Keratinocyte (primary cell): Measurements from ENCODE around the gene RALGPS2. TPM values are rescaled to one million over a fixed set of nuclear protein-coding genes. Genes with fewer than 3 reads are reported as not detected.
A peak's percentile ranks its signal among the peaks of the same experiment; 100 is the strongest.

Source experiments
- DNase-seq: peaks from one replicate; pipeline ENCODE4 v3.0.0-alpha.2; 2011; ENCODE audit warnings: low read depth, missing footprints, low spot score
- FAIRE-seq: peaks from 2 replicates; lab custom pipeline; 2011; peaks lifted over from hg19 to GRCh38; lab: Jason Lieb, UNC
- H2AFZ ChIP-seq: 2 replicates; pipeline ENCODE4 v1.6.0; 2012; ENCODE audit warnings: low read length, control low read depth, inconsistent platforms; ENCODE audit not compliant: control insufficient read depth
- H3K27ac ChIP-seq: 2 replicates; pipeline ENCODE4 v1.5.1; 2011; ENCODE audit warnings: low read length; ENCODE audit not compliant: control insufficient read depth, insufficient read depth
- H3K27me3 ChIP-seq: 3 replicates; pipeline ENCODE4 v1.6.0; 2011; ENCODE audit warnings: low read length; ENCODE audit not compliant: control insufficient read depth, insufficient read depth; ENCODE audit errors: extremely low read depth
- H3K36me3 ChIP-seq, 2 experiments: 2 replicates in 1 of 2; 3 replicates in 1 of 2; pipeline ENCODE4 v1.5.1; 2011; ENCODE audit warnings: low read length in 2 of 2, mild to moderate bottlenecking in 1 of 2; ENCODE audit not compliant: control insufficient read depth in 2 of 2, insufficient read depth in 2 of 2; ENCODE audit errors: extremely low read depth in 1 of 2
- H3K4me1 ChIP-seq: 3 replicates; pipeline ENCODE4 v1.5.1; 2011; ENCODE audit warnings: low read length; ENCODE audit not compliant: control insufficient read depth, insufficient read depth; ENCODE audit errors: extremely low read depth
- H3K4me2 ChIP-seq: 3 replicates; pipeline ENCODE4 v1.6.0; 2011; ENCODE audit warnings: low read depth, low read length; ENCODE audit not compliant: control insufficient read depth, insufficient read depth; ENCODE audit errors: extremely low read depth
- H3K4me3 ChIP-seq, 3 experiments: fragments of 200-600 bp in 1 of 3; sonication (generic) in 1 of 3; 2 replicates in 2 of 3; 3 replicates in 1 of 3; pipeline ENCODE4 v1.5.1; 2011 to 2016; ENCODE audit warnings: low read length in 3 of 3, mild to moderate bottlenecking in 3 of 3, control low read depth in 2 of 3, inconsistent platforms in 1 of 3, low read depth in 1 of 3, mixed read lengths in 1 of 3, mixed run types in 1 of 3, moderate library complexity in 1 of 3; ENCODE audit not compliant: control insufficient read depth in 2 of 3, insufficient read depth in 2 of 3; ENCODE audit errors: extremely low read depth in 1 of 3
- H3K79me2 ChIP-seq: 2 replicates; pipeline ENCODE4 v1.6.0; 2012; ENCODE audit warnings: low read length; ENCODE audit not compliant: control insufficient read depth, insufficient read depth
- H3K9ac ChIP-seq: 3 replicates; pipeline ENCODE4 v1.6.0; 2011; ENCODE audit warnings: low read length; ENCODE audit not compliant: control insufficient read depth, insufficient read depth; ENCODE audit errors: extremely low read depth
- H3K9me1 ChIP-seq: 3 replicates; pipeline ENCODE4 v1.6.0; 2011; ENCODE audit warnings: low read length; ENCODE audit not compliant: control insufficient read depth, insufficient read depth; ENCODE audit errors: extremely low read depth
- H3K9me3 ChIP-seq: 2 replicates; pipeline ENCODE4 v1.5.1; 2012; ENCODE audit warnings: low read depth, low read length; ENCODE audit not compliant: control insufficient read depth
- H4K20me1 ChIP-seq: 3 replicates; pipeline ENCODE4 v1.6.0; 2011; ENCODE audit warnings: low read length; ENCODE audit not compliant: control insufficient read depth, insufficient read depth; ENCODE audit errors: extremely low read depth
- CTCF ChIP-seq, 3 experiments: IDR thresholded peaks in 1 of 3; conservative IDR thresholded peaks in 1 of 3; optimal IDR thresholded peaks in 1 of 3; 2 replicates in 2 of 3; 3 replicates in 1 of 3; pipeline versions ENCODE3 to v1.5.1; 2011; ENCODE audit warnings: low read length in 3 of 3, mild to moderate bottlenecking in 3 of 3, moderate library complexity in 2 of 3, control low read depth in 1 of 3, inconsistent platforms in 1 of 3; ENCODE audit not compliant: insufficient read depth in 2 of 3; ENCODE audit errors: extremely low read depth in 1 of 3
- EZH2 ChIP-seq: IDR thresholded peaks from one replicate; pipeline ENCODE4 v1.6.1; 2012; ENCODE audit warnings: inconsistent platforms, mild to moderate bottlenecking, low read length, moderate library complexity
- dilution Hi-C: fragments of 300-500 bp; cut with MboI; formaldehyde crosslinking; loops from one replicate; pipeline ENCODE4 v1.7.0; 2020; ENCODE audit warnings: low sequenced_read_pairs; ENCODE audit not compliant: extremely low pct_ligation_motif_present
- polyA plus RNA-seq, 5 experiments: library from polyadenylated mRNA; depleted of rRNA in 3 of 5; stranded (reverse) in 3 of 5; stranded (forward) in 1 of 5; unstranded in 1 of 5; fragments of >200 nt; gene quantifications; 1 replicate in 1 of 5; 2 replicates in 3 of 5; 3 replicates in 1 of 5; pipeline versions ENCODE4 v1.2.1 to v1.2.3, GENCODE V29; 2011 to 2012; ENCODE audit warnings: missing spikeins in 2 of 5, low read depth in 1 of 5, low replicate concordance in 1 of 5

RALGPS2 gene
- polyA plus RNA-seq, 1 donor (not counting 4 experiments of a cell fraction or from before 2014, with no cell fraction given), result 14.8 TPM

DNA sequence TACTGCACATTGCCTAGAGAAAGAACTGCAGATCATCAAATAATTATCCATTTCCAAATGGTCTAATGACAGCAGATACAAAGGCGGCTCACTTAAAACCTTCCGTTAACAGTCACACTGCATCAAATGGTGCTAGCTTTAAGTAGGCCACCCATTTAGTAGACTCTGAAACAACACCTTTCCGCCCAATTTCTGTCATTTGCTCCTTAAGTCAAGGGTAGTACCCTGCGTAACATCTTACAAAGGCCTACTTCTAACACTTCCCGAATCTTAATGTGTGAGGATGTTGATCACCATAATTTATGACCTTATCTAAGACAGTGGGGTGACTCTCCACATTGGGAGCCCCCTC is 692 bp upstream of the RALGPS2 start:
- DNase-seq, result no peak
- Histone ChIP-seq H3K27ac (no peak overlapping the region), H3K79me2 (peaks cover 12% of the 10 kb centered on the region), H3K9me1 (no peaks in the 10 kb centered on the region), H3K9me3 (no peaks in the 10 kb centered on the region), H3K36me3 (no peaks in the 10 kb centered on the region), H4K20me1 (no peaks in the 10 kb centered on the region), H3K4me2 (peak overlapping the region; percentile 61), H3K4me1 (peaks cover 13% of the 10 kb centered on the region), H3K9ac (no peak overlapping the region), H2AFZ (peak overlapping the region; percentile 60), H3K4me3 (peak overlapping the region in 2 of 3 experiments; percentile 35 to 91), H3K27me3 (no peaks in the 10 kb centered on the region)
- no peak for FAIRE-seq
- dilution Hi-C loops, result no loop called here
- no peak for TF ChIP-seq CTCF (optimal IDR thresholded peaks at IDR 0.05 in 1 of 3, IDR thresholded peaks at IDR 0.05 in 1 of 3, conservative IDR thresholded peaks at IDR 0.05 in 1 of 3; ENCODE audit: extremely low read depth in 1 of 3, insufficient read depth in 2 of 3, low read length in 3 of 3)
- TF ChIP-seq EZH2, result no peak

DNA sequence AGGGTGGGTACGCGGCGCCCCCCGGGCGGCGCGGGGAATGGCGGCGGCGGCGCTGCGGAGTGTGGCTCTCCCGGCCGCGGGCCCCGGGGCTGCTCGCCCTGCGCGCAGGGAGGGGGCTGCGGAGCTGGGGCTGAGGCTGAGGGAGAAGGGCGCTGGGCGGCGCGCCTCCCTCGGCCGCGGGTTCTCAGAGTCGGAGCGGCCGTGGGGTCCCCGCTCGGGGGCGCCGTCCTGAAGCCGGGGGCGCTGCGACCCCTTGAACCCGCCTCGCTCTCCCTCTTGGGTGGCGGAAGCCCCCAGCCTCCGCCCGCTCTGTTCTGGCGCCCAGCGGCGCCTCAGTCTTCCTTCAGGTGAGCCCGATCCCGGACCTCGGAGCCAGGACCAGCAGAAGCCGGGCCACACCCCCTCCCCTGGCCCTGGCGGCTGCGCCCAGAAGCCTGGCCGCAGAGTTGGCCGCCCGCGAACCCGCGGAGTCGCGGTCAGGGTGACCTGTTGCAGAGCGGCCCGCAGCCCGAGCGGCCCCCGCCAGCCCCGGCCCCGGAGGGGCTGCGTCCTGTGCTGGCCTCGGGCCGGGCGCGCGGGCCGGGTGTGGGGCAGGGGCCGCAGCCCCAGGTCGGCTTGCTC is 532 bp downstream of the RALGPS2 start:
- peak overlapping the region; percentile 91 for H3K27ac ChIP-seq
- no peaks in the 10 kb centered on the region for H3K9me1 ChIP-seq
- dilution Hi-C loops, result no loop called here
- H3K4me2 ChIP-seq, result peak overlapping the region; percentile 86
- no peak for TF ChIP-seq EZH2
- TF ChIP-seq CTCF (optimal IDR thresholded peaks at IDR 0.05 in 1 of 3, IDR thresholded peaks at IDR 0.05 in 1 of 3, conservative IDR thresholded peaks at IDR 0.05 in 1 of 3; ENCODE audit: extremely low read depth in 1 of 3, insufficient read depth in 2 of 3, low read length in 3 of 3), result peak in 1 of 3 experiments; percentile 4
- H3K9me3 ChIP-seq, result no peaks in the 10 kb centered on the region
- peak overlapping the region; percentile 84 for H3K9ac ChIP-seq
- FAIRE-seq (no peak), DNase-seq (no peak)
- H3K4me3 ChIP-seq, result peak overlapping the region; percentile 90 to 93 (median 91)
- peaks cover 14% of the 10 kb centered on the region for H3K79me2 ChIP-seq
- H3K36me3 ChIP-seq, result no peaks in the 10 kb centered on the region
- H3K27me3 ChIP-seq, result no peaks in the 10 kb centered on the region
- no peaks in the 10 kb centered on the region for H4K20me1 ChIP-seq
- H2AFZ ChIP-seq, result peak overlapping the region; percentile 95
- peaks cover 13% of the 10 kb centered on the region for H3K4me1 ChIP-seq
